GM10847 (cell line): Measurements from ENCODE around the gene PAQR7.

ENCODE experiments used
- POLR2A ChIP-seq: IDR thresholded peaks from 2 replicates; pipeline ENCODE4 v1.6.1; 2011; ENCODE audit not compliant: insufficient read length; ENCODE audit errors: extremely low read depth

The PAQR7 gene

GRCh38 chr1:25848531-25848930, 27.0 kb downstream of the PAQR7 start:
- no peak for TF ChIP-seq POLR2A

GRCh38 chr1:25847929-25848328, 27.6 kb downstream of the PAQR7 start:
- no peak for TF ChIP-seq POLR2A

- no peak for TF ChIP-seq POLR2A
Observed at GRCh38 chr1:25845664-25846063, 29.8 kb downstream of the PAQR7 start.

GRCh38 chr1:25844536-25845337, 30.8 kb downstream of the PAQR7 start:
- TF ChIP-seq POLR2A, result no peak

GRCh38 chr1:25843483-25843882, 32.0 kb downstream of the PAQR7 start:
- TF ChIP-seq POLR2A, result no peak

- TF ChIP-seq POLR2A, result no peak
Observed at GRCh38 chr1:25837262-25837875, 38.1 kb downstream of the PAQR7 start.

GRCh38 chr1:25836695-25837094, 38.8 kb downstream of the PAQR7 start:
- no peak for TF ChIP-seq POLR2A

GRCh38 chr1:25834894-25835293, 40.6 kb downstream of the PAQR7 start:
- no peak for TF ChIP-seq POLR2A

- TF ChIP-seq POLR2A, result no peak
Observed at GRCh38 chr1:25833158-25833557, 42.4 kb downstream of the PAQR7 start.

GRCh38 chr1:25832336-25833037, 43.0 kb downstream of the PAQR7 start:
- no peak for TF ChIP-seq POLR2A

GRCh38 chr1:25831569-25832196, 43.8 kb downstream of the PAQR7 start:
- no peak for TF ChIP-seq POLR2A

- TF ChIP-seq POLR2A, result no peak
Observed at GRCh38 chr1:25829046-25829445, 46.5 kb downstream of the PAQR7 start.

GRCh38 chr1:25828491-25828890, 47.0 kb downstream of the PAQR7 start:
- TF ChIP-seq POLR2A, result no peak

- no peak for TF ChIP-seq POLR2A
Observed at GRCh38 chr1:25826571-25826970, 48.9 kb downstream of the PAQR7 start.

- TF ChIP-seq POLR2A, result no peak
Observed at GRCh38 chr1:25825605-25826004, 49.9 kb downstream of the PAQR7 start.

- TF ChIP-seq POLR2A, result no peak
Observed at GRCh38 chr1:25821630-25822091, 53.8 kb downstream of the PAQR7 start.

GRCh38 chr1:25821112-25821476, 54.4 kb downstream of the PAQR7 start:
- no peak for TF ChIP-seq POLR2A
